HL-60 (cell line): Measurements from ENCODE around the gene APOA4.

ENCODE experiments used
- DNase-seq, 2 experiments: peaks; one replicate each; pipeline ENCODE4 v3.0.0-alpha.2; 2010 to 2020; ENCODE audit warnings: low read depth in 1 of 2, low spot score in 1 of 2
- H3K27ac ChIP-seq: fragments of 250-450 bp; sonication (Bioruptor Pico); replicated peaks from 2 replicates; pipeline ENCODE4 v1.5.1; 2020; ENCODE audit warnings: mild to moderate bottlenecking, moderate library complexity
- H3K27me3 ChIP-seq: fragments of 250-450 bp; sonication (Bioruptor Pico); 2 replicates; pipeline ENCODE4 v1.5.1; 2021; ENCODE audit warnings: mild to moderate bottlenecking, moderate library complexity; ENCODE audit not compliant: insufficient read depth, poor library complexity, severe bottlenecking
- H3K4me3 ChIP-seq: replicated peaks from 2 replicates; pipeline ENCODE4 v1.5.1; 2011; ENCODE audit warnings: mild to moderate bottlenecking, control low read depth, low read length; ENCODE audit not compliant: insufficient read depth
- CTCF ChIP-seq: IDR thresholded peaks from one replicate; pipeline ENCODE4 v1.5.1; 2011; ENCODE audit warnings: low read length, control low read depth, inconsistent platforms; ENCODE audit not compliant: insufficient read depth
- GABPA ChIP-seq: IDR thresholded peaks from 2 replicates; pipeline ENCODE4 v1.6.1; 2012; ENCODE audit warnings: low read depth
- POLR2AphosphoS5 ChIP-seq: IDR thresholded peaks from 2 replicates; pipeline ENCODE4 v1.6.1; 2012; ENCODE audit warnings: low read depth
- SPI1 ChIP-seq: IDR thresholded peaks from 2 replicates; pipeline ENCODE4 v1.6.1; 2012; ENCODE audit warnings: low read depth, mild to moderate bottlenecking, borderline replicate concordance
- long read RNA-seq: library from polyadenylated mRNA; unstranded; transcript quantifications from one replicate; pipeline ENCODE4 v2.0.0, GENCODE V29; 2020
- TF ChIP-seq, protein P1 (sequence below): IDR thresholded peaks from 2 replicates; pipeline ENCODE4 v1.6.1; 2012; ENCODE audit warnings: low read depth; ENCODE audit not compliant: insufficient replicate concordance

Gene APOA4
- long read RNA-seq: 0 reads

GRCh38 chr11:116823031-116823843 is at the start of gene APOA4:
Gene APOA4 (minus strand): TSS chr11:116823304. CDS start chr11:116823191, 113 bp downstream.
- TF ChIP-seq, protein P1, sequence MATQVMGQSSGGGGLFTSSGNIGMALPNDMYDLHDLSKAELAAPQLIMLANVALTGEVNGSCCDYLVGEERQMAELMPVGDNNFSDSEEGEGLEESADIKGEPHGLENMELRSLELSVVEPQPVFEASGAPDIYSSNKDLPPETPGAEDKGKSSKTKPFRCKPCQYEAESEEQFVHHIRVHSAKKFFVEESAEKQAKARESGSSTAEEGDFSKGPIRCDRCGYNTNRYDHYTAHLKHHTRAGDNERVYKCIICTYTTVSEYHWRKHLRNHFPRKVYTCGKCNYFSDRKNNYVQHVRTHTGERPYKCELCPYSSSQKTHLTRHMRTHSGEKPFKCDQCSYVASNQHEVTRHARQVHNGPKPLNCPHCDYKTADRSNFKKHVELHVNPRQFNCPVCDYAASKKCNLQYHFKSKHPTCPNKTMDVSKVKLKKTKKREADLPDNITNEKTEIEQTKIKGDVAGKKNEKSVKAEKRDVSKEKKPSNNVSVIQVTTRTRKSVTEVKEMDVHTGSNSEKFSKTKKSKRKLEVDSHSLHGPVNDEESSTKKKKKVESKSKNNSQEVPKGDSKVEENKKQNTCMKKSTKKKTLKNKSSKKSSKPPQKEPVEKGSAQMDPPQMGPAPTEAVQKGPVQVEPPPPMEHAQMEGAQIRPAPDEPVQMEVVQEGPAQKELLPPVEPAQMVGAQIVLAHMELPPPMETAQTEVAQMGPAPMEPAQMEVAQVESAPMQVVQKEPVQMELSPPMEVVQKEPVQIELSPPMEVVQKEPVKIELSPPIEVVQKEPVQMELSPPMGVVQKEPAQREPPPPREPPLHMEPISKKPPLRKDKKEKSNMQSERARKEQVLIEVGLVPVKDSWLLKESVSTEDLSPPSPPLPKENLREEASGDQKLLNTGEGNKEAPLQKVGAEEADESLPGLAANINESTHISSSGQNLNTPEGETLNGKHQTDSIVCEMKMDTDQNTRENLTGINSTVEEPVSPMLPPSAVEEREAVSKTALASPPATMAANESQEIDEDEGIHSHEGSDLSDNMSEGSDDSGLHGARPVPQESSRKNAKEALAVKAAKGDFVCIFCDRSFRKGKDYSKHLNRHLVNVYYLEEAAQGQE: no peak
- TF ChIP-seq CTCF (no peak), POLR2AphosphoS5 (no peak), GABPA (no peak), SPI1 (no peak)
- no peak for DNase-seq
- Histone ChIP-seq H3K27ac (no peak within 1 kb of the TSS), H3K27me3 (no peaks in the 10 kb centered on the region), H3K4me3 (no peak within 1 kb of the TSS)

GRCh38 chr11:116871248-116871647 is 48.1 kb upstream of the APOA4 start:
- no peak overlapping the region for H3K4me3 ChIP-seq
- DNase-seq: no peak
- TF ChIP-seq SPI1 (no peak), POLR2AphosphoS5 (no peak), CTCF (no peak), GABPA (no peak)
- TF ChIP-seq, protein P1: no peak
- H3K27ac ChIP-seq: no peak overlapping the region
- no peaks in the 10 kb centered on the region for H3K27me3 ChIP-seq

- no peaks in the 10 kb centered on the region for H3K27me3 ChIP-seq
- TF ChIP-seq GABPA (no peak), SPI1 (no peak), CTCF (no peak), POLR2AphosphoS5 (peak; percentile 77)
- TF ChIP-seq, protein P1: no peak
- peak overlapping the region; percentile 52 for H3K27ac ChIP-seq
- H3K4me3 ChIP-seq: no peak overlapping the region
- DNase-seq: peak in 1 of 2 experiments; percentile 70
These were observed 47.0 kb upstream of the APOA4 start for GRCh38 chr11:116870054-116870453.
